GM21515 (cell line): ENCODE results near the gene LARP6.

Source experiments
- ATAC-seq: cut with Tn5 transposase; IDR thresholded peaks from one replicate; pipeline ENCODE4 v1.9.1; 2021; ENCODE audit not compliant: unreplicated experiment

LARP6 gene

DNA sequence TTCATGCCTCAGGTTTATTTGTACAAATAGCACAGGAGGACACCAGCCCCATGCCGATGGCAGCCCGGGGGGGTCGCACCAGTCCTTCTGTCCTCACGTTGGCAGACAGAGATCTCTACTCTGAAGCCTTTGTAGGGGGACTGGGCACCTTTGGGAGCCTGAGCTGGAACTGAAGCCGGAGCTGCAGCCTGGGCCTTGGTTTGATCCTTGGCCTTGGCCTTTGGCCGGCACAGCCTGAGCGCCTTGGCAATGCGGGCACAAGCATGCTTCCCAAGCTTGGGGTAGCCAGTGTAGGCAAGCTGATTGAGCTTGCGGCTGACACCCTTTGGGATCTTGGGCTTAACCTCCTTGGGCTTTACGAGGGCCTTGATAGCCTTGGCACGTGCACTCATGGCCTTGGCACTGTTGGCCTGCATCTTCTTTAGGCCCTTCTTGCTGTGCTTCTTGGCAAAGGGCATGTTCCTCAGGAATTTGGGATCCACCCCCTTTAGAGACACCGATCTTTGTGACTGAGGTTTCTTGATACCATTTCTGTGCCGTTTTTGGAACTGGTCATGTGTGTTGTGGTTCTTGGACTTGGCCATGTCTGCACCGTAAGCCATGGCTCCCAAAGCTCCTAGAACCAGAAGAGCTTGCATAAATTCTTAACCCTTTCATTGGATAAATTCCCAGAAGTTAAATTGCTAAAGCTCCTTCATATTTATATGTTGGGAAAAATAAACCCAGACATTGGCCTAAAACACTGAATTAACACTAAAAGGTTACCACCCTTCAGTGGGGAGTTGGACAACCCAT, 57.2 kb downstream of the LARP6 start:
- no peak for ATAC-seq

DNA sequence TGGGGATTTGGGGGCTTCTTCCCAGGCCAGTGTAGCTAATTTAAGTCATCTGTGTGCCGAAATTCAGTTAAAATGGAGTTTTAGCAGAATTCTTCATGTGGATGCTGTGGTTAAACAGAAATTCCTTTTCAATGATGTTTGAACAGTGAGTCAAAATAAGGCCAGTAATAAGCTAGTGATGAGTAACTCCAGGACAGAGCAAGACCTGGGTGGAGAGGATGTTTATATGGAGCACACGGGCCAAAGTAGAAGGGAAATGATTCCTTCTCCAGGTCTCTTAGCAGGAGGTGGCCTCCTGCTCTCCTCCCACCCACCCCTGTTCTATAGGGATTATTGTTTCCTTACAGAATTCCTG, 58.7 kb downstream of the LARP6 start:
- ATAC-seq = no peak

DNA sequence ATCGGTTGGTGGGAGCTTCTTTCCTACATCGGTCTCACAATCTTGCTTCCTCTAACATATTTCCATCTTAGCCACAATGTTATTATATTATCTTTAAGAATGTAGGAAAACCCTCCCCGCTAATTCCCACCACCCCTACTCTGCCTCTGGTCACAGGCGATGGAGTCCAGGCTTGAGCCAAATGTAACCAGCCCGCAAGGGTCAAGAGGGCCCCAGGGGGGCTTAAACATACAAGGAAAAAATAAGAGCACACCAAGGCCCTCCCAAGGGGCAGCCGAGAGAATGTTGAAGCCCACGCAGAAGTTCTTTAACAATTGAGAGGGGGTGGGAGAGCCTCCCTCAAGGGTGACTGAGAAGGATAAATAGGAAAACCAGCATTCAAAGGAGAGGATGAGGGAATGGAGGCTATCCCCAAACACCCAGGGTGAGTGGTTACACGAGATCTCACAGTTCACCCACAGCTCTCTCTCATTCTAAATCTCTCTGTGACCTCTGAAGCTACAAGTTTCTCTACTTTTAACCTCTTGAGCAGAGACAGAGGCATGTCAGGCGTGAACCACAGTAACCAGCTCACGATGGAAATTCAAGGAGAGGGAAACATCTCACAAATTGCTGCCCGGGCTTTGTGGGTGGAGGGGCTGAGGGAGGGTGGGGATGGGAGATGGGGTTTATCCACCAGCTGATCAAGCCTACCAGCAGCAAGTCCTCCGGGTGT, 59.2 kb downstream of the LARP6 start:
- no peak for ATAC-seq

DNA sequence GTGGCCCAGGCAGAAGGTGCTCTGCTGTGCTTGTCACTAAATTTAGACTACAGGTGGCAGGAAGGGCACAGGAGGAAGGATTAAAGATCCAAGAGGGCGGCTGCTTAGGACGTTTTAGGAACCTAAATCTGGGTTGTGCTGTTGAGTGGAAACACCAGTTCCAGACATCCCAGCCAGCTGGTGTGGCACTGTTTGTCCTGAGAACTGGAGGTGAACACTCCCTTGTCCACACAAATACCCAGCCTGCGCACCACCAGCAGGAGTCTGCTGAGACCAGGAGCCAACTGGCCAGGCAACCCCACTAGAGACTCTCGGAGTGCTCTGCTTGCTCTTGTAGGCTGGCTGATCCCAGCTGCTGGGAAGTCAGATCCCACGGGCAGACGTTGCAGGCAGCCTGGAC, 60.3 kb downstream of the LARP6 start:
- no peak for ATAC-seq

DNA sequence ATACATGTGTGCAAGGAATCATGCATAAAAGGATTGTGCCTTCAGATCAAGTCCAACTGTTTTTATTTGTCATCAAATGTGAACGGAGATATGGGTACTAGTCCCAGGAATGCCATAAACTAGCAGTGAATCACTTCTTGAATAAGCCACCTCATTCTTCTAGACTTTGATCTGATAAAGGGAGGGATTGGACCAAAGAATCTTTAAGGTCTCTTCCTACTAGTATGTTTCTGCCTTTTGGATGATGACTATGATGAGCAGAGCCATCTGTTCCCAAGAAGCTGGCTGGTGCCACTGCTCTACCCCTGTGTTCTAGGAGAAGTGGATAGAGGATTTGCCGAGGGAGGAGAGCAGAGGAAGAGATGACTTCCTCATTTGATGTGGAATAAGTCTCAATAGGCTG, 61.8 kb downstream of the LARP6 start:
- ATAC-seq = no peak

DNA sequence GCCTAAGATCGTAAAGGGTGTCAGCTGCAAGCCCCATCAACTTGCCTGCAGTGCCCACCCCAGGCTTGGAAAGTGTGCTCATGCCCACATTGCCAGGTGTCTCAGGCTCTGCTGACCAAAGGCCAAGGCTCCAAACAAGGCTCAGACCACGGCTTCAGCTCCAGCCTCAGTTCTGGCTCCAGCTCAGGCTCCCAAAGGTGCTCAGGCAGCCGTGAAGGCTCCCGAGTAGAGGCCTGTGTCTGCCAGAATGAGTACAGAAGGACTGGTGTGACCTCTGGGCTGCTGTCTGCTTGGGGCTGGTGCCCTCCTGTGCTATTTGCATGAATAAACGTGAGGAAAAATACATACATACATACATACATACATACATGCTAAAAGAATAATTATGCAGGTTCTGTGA, 62.7 kb downstream of the LARP6 start:
- no peak for ATAC-seq

DNA sequence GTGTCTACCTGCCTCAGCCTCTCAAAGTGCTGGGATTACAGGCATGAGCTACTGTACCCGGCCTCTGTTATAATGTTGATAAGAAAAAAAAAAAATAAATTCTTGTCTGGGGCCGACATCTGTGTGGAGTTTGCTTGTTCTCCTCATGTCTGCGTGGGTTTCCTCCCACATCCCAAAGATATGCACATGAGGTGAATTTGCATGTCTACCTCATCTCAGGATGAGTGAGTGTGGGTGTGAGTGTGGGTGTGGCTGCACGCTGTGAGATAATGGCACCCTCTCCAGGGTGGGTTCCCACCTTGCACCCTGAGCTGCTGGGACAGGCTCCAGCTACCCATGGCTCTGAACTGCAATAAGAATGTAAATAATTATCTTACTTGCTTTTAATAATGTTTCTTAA, 64.7 kb downstream of the LARP6 start:
- no peak for ATAC-seq

DNA sequence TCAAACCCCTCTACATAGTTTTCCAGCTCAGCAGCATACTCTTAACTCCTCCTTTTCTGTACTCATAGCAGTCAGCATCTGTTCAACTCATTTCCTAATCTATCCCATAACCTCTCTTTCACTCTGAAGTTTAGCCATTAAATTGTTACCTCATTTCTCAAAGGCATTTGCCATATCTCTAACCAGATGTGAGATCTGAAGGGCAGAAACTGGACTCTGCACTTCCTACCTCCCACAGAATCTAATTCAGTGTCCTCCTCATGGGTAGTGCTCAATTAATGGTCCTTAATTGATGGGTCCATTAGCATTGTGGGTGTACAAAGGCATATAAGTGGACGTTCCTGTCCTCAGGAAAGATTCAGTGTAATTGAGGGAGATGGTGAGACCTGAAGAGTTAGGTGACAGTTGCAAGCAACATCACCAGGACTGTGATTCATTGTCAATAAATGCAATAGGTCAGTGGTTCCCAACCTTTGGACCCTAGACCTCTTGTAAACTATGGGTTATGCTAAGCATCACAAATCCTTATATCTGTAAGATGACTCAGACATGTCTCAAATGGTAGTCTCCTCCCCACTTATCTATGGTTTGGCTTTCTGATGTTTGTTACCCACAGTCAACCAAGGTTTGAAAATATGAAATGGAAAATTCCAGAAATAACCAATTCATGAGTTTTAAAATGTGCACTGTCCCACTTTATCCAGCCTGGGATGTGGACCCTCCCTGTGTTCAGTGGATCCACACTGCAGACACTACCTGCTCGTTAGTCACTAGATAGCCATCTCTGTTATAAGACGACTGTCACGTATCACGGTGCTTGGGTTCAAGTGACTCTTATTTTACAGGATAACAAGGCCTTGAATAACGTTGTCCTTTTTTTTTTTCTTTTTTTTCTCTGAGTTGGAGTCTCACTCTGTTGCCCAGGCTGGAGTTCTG, 65.6 kb downstream of the LARP6 start:
- ATAC-seq = no peak

DNA sequence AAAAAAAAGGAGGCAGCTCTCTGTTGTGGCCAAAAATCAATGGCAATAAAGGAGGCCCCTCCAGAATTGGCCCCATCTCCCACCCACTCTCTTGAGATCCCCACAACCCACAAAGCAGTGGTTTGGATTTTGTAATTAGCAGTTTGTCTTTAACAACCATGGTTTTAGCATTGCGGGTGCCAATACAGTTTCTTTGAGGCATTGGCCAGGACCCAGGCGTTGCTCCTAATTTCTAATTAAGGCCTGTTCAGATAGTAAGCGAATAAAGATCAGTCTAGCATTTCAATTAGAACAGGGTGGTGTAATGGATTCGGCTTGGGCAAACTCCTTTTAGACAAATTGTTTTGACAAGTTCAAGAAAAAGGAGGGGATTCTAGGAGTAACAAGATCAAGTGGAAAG, 67.0 kb downstream of the LARP6 start:
- no peak for ATAC-seq

DNA sequence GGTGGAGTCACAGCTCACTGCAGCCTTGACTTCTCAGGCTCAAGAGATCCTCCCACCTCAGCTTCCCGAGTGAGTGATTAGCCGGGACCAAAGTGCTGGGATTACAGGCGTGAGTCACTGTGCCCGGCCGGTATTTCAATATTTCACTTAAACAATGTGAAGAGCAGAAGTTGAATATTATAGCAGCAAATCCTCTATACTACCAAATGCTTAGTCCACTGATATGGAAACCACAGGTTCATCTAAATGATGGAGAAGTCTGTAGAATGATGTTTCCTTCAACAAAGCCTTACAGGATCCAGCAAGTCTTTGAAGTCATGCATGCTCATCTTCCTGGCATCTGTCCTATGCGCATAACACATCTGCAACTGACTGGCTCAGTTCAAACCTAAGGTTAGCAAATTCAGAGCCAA, 70.3 kb downstream of the LARP6 start:
- no peak for ATAC-seq

DNA sequence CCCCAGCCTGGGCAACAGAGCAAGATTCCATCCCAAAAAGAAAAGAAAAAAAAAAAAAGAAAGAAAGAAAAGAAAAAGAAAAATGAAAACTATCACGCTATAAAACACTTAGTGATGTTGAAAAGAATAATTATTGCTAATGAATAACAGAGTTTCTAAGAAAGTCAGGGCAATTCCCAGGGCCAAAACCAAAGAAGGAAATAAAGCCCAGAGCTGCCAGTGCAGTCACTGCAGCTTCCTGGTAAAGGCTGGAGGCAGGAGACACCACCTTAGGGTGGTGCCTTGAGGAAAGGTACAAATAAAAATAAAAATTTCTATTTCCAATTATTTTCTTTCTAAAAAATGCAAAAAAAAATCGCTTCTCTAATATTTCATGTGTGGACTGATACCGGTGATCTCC, 70.9 kb downstream of the LARP6 start:
- no peak for ATAC-seq

DNA sequence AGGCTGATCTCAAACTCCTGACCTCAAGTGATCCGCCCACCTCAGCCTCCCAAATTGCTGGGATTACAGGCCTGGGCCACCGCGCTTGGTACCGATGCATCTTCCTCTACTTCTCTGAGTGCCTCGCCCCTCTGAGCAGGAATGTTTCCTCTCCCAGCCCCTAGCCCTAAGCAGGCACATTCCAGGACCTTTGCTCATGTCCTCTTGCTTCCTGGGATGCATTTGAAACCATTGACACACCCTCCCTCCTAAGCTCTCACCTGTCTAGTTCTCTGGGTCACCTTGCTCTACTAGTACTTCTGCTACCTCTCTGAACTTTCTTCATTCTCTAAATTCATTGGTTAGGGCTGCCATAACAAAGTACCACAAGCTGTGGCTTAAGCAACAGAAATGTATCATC, 72.7 kb downstream of the LARP6 start:
- no peak for ATAC-seq
